PFSK-1 (cell line): Measurements from ENCODE around the gene DUS2. TPM values are rescaled to one million over a fixed set of nuclear protein-coding genes. Genes with fewer than 3 reads are reported as not detected.

Source experiments
- FOXP2 ChIP-seq: optimal IDR thresholded peaks from 2 replicates; pipeline ENCODE3; 2011; ENCODE audit warnings: borderline replicate concordance, control low read depth, inconsistent platforms; ENCODE audit not compliant: insufficient read depth; ENCODE audit errors: extremely low read length, extremely low read depth
- POLR2AphosphoS5 ChIP-seq: IDR thresholded peaks from 2 replicates; pipeline ENCODE4 v1.6.1; 2012; ENCODE audit warnings: low read depth, mild to moderate bottlenecking, control low read depth, low read length, moderate library complexity
- REST ChIP-seq, 2 experiments: IDR thresholded peaks; 2 replicates each; pipeline versions ENCODE4 v1.6.1 to v1.8.0; 2011 to 2012; ENCODE audit warnings: low read depth in 2 of 2, low read length in 2 of 2, control low read depth in 1 of 2, inconsistent platforms in 1 of 2, mild to moderate bottlenecking in 1 of 2, moderate library complexity in 1 of 2; ENCODE audit not compliant: insufficient read depth in 1 of 2
- SIN3A ChIP-seq: IDR thresholded peaks from 2 replicates; pipeline ENCODE4 v1.6.1; 2012; ENCODE audit warnings: mild to moderate bottlenecking, low read length, moderate library complexity, borderline replicate concordance; ENCODE audit not compliant: insufficient read depth
- TAF1 ChIP-seq: IDR thresholded peaks from 2 replicates; pipeline ENCODE4 v1.6.1; 2012; ENCODE audit warnings: low read length, control low read depth, borderline replicate concordance; ENCODE audit not compliant: insufficient read depth
- polyA plus RNA-seq: library from polyadenylated mRNA; unstranded; fragments of >200 nt; gene quantifications from one replicate; pipeline ENCODE4 v1.2.1, GENCODE V29; 2012; ENCODE audit warnings: low read depth, missing spikeins; ENCODE audit not compliant: insufficient read length

DUS2 gene
- 12.2 TPM for polyA plus RNA-seq

DNA sequence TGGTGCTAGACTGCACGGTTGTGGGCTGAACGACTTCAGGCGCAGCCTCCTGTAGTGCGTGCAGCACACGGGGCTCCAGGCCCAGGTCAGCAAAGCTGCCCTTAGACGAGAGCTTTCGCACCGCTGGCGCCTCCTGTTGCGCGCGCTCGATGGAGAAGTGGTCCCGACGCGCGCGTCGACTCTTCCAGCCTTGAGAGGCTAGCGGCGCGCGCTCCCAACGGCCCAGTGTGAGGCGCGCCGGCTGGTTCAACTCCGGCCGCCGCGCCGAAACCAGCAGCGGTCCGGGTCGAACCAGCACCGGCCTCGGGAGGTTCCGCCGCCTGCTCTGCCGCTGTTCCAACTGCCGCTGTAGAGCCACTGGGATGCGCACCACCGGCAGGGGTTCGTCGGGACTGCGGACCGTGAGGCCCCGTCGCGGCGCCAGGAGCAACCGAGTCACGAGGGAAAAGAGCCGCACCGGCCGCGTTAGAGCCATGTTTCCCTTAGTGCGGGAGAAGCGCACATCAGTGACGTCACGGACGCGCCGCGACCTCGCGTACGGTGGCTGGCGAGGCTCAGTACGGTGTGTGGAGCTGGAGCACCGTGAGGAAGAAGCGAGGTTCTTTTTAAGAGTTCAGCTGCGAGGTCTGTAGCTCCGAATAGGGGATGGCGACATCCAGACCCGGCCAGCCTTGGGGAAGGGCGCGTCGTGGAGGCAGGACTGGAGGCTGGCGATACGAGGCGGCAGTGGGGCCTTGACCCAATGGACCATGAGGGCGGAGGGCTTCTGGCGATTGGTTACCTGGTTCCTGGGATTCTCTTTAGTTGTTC, at the start of gene DUS2, which contains the start of gene DDX28:
Gene DUS2, plus strand, starts transcription at position 557 of the 810 bp plus-strand sequence. CDS start 14,740 bp downstream, outside the sequence.
Gene DDX28, minus strand, starts transcription at position 505 of the 810 bp plus-strand sequence. Its CDS starts 30 bp downstream, at position 475.
- peak; percentile 80 for TF ChIP-seq FOXP2
- TF ChIP-seq SIN3A = peak; percentile 87; the same call in 1 of the 2 replicates
- TF ChIP-seq REST (IDR thresholded peaks at IDR 0.05; ENCODE audit: insufficient read depth in 1 of 2, low read depth in 2 of 2, low read length in 2 of 2) = 0 out of 4 replicates have a peak, but pooled peaks have one; percentile 27 to 33
- TF ChIP-seq POLR2AphosphoS5 = peak; percentile 80
- peak; percentile 79; the same call in 1 of the 2 replicates for TF ChIP-seq TAF1

DNA sequence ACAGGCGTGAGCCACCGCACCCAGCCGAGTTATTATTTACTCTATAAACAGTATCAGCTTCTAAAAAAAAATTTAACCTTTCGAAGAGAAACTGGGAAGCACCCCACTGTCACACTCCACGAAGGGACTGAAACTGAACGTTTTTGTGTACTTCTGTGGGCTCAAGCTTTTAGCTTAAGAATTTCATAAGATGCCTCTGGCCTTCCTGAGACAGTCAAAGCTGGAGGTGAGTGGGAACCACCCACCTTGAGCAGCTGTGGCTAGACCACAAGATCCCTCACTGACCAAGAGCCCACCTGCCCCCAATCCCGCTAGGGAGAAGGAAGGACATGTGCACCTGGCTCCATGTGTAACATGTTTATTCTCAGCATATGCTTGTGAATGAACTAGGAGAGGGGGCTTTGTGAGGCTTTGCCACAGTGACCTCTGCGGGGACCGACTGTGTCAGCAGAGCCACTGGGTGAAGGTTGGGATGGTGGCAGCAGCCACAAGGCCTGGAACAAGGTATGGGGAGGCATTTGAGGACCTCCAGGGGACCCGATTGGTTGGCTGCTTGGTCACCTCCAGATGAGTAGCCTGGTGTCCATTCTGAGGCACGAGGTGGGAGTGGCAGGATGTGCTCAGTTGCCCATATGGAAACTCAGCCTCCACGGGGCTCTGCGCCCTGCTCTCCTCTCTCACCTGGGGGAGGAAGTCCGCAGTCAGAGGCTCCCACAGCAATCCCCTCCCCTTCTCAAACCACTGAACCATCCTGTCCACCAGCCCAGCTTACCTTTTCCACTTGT, 47.6 kb upstream of the DUS2 start:
- TF ChIP-seq TAF1 (no peak), POLR2AphosphoS5 (no peak), REST (IDR thresholded peaks at IDR 0.05; ENCODE audit: insufficient read depth in 1 of 2, low read depth in 2 of 2, low read length in 2 of 2) (no peak), SIN3A (no peak), FOXP2 (no peak)

GRCh38 chr16:67976205-67976604, 46.9 kb upstream of the DUS2 start:
- TF ChIP-seq REST (IDR thresholded peaks at IDR 0.05; ENCODE audit: insufficient read depth in 1 of 2, low read depth in 2 of 2, low read length in 2 of 2) (no peak), POLR2AphosphoS5 (no peak), SIN3A (no peak), TAF1 (no peak), FOXP2 (no peak)

DNA sequence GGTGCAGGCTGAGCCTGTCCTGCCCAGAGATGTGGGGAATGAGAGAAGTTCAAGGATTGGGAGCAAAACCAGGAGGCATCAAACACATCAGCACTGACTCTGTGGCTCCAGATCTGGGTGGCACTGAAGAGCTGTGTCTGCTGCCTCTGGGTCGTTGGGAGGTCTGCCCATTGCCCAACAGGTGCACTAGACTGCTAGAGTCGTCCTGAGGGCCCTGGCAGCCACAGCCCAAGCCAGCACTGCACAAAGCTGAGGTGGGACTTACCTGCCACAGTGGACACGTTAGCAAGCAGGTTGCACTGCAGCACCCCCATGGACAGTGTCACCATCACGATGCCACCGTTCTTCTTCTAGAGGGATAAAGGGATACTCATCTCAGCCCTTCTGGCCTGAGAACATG, 46.1 kb upstream of the DUS2 start:
- TF ChIP-seq REST (IDR thresholded peaks at IDR 0.05; ENCODE audit: insufficient read depth in 1 of 2, low read depth in 2 of 2, low read length in 2 of 2) (no peak), FOXP2 (no peak), POLR2AphosphoS5 (no peak), SIN3A (no peak), TAF1 (no peak)
